ENCODE results near the gene MST1. TPM values are rescaled to one million over a fixed set of nuclear protein-coding genes. Genes with fewer than 3 reads are reported as not detected.

MST1 gene
- total RNA-seq, 4 donors from 2014 or later: 0.10 to 4.8 (median 2.4) TPM

GRCh38 chr3:49653621-49654020, 35.7 kb downstream of the MST1 start:
- intact Hi-C loops (cut with DNase I; ENCODE audit: low total_unique reads): no loop called here
- no peaks in the 10 kb centered on the region for H3K9me3 ChIP-seq
- in situ Hi-C loops (cut with MboI; ENCODE audit: low sequenced_read_pairs in 4 of 4): no loop called here
- DNase-seq (no peak), ATAC-seq (no peak)
- H3K36me3 ChIP-seq: no peaks in the 10 kb centered on the region
- no peaks in the 10 kb centered on the region for H3K27me3 ChIP-seq
- no peak for TF ChIP-seq POLR2A (IDR thresholded peaks at IDR 0.05)
- TF ChIP-seq, protein P1, sequence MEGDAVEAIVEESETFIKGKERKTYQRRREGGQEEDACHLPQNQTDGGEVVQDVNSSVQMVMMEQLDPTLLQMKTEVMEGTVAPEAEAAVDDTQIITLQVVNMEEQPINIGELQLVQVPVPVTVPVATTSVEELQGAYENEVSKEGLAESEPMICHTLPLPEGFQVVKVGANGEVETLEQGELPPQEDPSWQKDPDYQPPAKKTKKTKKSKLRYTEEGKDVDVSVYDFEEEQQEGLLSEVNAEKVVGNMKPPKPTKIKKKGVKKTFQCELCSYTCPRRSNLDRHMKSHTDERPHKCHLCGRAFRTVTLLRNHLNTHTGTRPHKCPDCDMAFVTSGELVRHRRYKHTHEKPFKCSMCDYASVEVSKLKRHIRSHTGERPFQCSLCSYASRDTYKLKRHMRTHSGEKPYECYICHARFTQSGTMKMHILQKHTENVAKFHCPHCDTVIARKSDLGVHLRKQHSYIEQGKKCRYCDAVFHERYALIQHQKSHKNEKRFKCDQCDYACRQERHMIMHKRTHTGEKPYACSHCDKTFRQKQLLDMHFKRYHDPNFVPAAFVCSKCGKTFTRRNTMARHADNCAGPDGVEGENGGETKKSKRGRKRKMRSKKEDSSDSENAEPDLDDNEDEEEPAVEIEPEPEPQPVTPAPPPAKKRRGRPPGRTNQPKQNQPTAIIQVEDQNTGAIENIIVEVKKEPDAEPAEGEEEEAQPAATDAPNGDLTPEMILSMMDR (IDR thresholded peaks at IDR 0.05 in 4 of 5, conservative IDR thresholded peaks at IDR 0.05 in 1 of 5): no peak
- H3K4me3 ChIP-seq: no peak overlapping the region
- H3K27ac ChIP-seq: no peak overlapping the region
- peaks cover 4 to 5% of the 10 kb centered on the region in 2 donors for H3K4me1 ChIP-seq

- Histone ChIP-seq H3K27me3 (no peaks in the 10 kb centered on the region), H3K27ac (no peak overlapping the region), H3K4me1 (peaks cover 11% of the 10 kb centered on the region in 2 donors), H3K9me3 (no peaks in the 10 kb centered on the region), H3K36me3 (no peaks in the 10 kb centered on the region), H3K4me3 (no peak overlapping the region)
- intact Hi-C loops (cut with DNase I; ENCODE audit: low total_unique reads): no loop called here
- in situ Hi-C loops (cut with MboI; ENCODE audit: low sequenced_read_pairs in 4 of 4): no loop called here
- DNase-seq (no peak), ATAC-seq (no peak)
- TF ChIP-seq, protein P1 (IDR thresholded peaks at IDR 0.05 in 4 of 5, conservative IDR thresholded peaks at IDR 0.05 in 1 of 5): no peak
- no peak for TF ChIP-seq POLR2A (IDR thresholded peaks at IDR 0.05)
Observed at GRCh38 chr3:49652903-49653415, 36.3 kb downstream of the MST1 start.

DNA sequence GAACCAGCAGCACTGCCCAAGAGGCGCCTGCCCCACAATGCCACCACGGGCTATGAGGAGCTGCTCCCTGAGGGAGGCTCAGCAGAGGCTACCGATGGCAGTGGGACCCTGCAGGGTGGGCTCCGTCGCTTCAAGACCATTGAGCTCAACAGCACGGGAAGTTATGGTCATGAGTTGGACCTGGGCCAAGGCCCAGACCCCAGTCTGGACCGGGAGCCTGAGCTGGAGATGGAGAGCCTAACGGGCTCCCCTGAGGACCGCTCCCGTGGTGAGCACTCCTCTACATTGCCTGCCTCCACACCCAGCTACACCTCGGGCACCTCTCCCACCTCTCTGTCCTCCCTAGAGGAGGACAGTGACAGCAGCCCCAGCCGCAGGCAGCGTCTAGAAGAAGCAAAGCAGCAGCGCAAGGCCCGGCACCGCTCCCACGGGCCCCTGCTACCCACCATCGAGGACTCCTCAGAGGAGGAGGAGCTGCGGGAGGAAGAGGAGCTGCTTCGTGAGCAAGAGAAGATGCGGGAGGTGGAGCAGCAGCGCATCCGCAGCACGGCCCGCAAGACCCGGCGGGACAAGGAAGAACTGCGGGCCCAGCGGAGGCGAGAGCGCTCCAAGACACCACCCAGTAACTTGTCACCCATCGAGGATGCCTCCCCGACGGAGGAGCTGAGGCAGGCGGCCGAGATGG, 36.9 kb downstream of the MST1 start:
- Histone ChIP-seq H3K27ac (no peak overlapping the region), H3K9me3 (no peaks in the 10 kb centered on the region), H3K36me3 (no peaks in the 10 kb centered on the region), H3K27me3 (no peaks in the 10 kb centered on the region), H3K4me1 (peaks cover 17% of the 10 kb centered on the region in 2 donors), H3K4me3 (no peak overlapping the region)
- intact Hi-C loops (cut with DNase I; ENCODE audit: low total_unique reads) (no loop called here), in situ Hi-C loops (cut with MboI; ENCODE audit: low sequenced_read_pairs in 4 of 4) (no loop called here)
- TF ChIP-seq POLR2A (IDR thresholded peaks at IDR 0.05): no peak
- TF ChIP-seq, protein P1 (IDR thresholded peaks at IDR 0.05 in 4 of 5, conservative IDR thresholded peaks at IDR 0.05 in 1 of 5): no peak
- DNase-seq (no peak), ATAC-seq (no peak)

- Histone ChIP-seq H3K9me3 (no peaks in the 10 kb centered on the region), H3K4me1 (peaks cover 18 to 19% of the 10 kb centered on the region in 2 donors), H3K27me3 (no peaks in the 10 kb centered on the region), H3K27ac (no peak overlapping the region), H3K36me3 (no peaks in the 10 kb centered on the region), H3K4me3 (no peak overlapping the region)
- ATAC-seq (no peak), DNase-seq (no peak)
- TF ChIP-seq, protein P1 (IDR thresholded peaks at IDR 0.05 in 4 of 5, conservative IDR thresholded peaks at IDR 0.05 in 1 of 5): no peak
- TF ChIP-seq POLR2A (IDR thresholded peaks at IDR 0.05): no peak
- intact Hi-C loops (cut with DNase I; ENCODE audit: low total_unique reads): no loop called here
- in situ Hi-C loops (cut with MboI; ENCODE audit: low sequenced_read_pairs in 4 of 4): no loop called here
Observed at GRCh38 chr3:49650637-49651036, 38.6 kb downstream of the MST1 start.

All from gastrocnemius medialis (tissue), 4 donors.